H1 (cell line): Measurements from ENCODE around the gene A4GALT.
A peak's percentile ranks its signal among the peaks of the same experiment; 100 is the strongest.

ENCODE experiments used
- BRCA1 ChIP-seq: IDR thresholded peaks from 2 replicates; pipeline ENCODE4 v1.6.1; 2012; ENCODE audit warnings: low read depth, low read length, improper control_type of control experiment
- CTCF ChIP-seq, 3 experiments: IDR thresholded peaks; 1 replicate in 2 of 3; 2 replicates in 1 of 3; pipeline versions ENCODE4 v1.5.1 to v1.6.1; 2011; ENCODE audit warnings: low read length in 3 of 3, mild to moderate bottlenecking in 3 of 3, inconsistent platforms in 2 of 3, low read depth in 1 of 3, moderate library complexity in 1 of 3; ENCODE audit not compliant: insufficient read depth in 1 of 3; ENCODE audit errors: control extremely low read depth in 1 of 3
- MAX ChIP-seq: IDR thresholded peaks from 2 replicates; pipeline ENCODE4 v1.6.1; 2012; ENCODE audit warnings: inconsistent platforms
- POLR2A ChIP-seq, 2 experiments: IDR thresholded peaks; 1 replicate in 1 of 2; 2 replicates in 1 of 2; pipeline ENCODE4 v1.6.1; 2011; ENCODE audit warnings: low read depth in 2 of 2, low read length in 2 of 2, mild to moderate bottlenecking in 2 of 2; ENCODE audit errors: control extremely low read depth in 1 of 2
- POLR2AphosphoS5 ChIP-seq: IDR thresholded peaks from 2 replicates; pipeline ENCODE4 v1.6.1; 2011; ENCODE audit warnings: low read depth, low read length
- RNF2 ChIP-seq: fragments of 200-900, 300-1000 bp; sonication (generic); IDR thresholded peaks from 2 replicates; pipeline ENCODE4 v1.7.1; 2016; ENCODE audit warnings: borderline replicate concordance, low read depth, mild to moderate bottlenecking, antibody characterized with exemption, low read length; ENCODE audit not compliant: poor library complexity, severe bottlenecking; ENCODE audit errors: missing control alignments
- ZNF274 ChIP-seq: IDR thresholded peaks from 2 replicates; pipeline ENCODE4 v1.7.0; 2012; ENCODE audit warnings: low read length, borderline replicate concordance; ENCODE audit errors: extremely low read depth

GRCh38 chr22:42702675-42703074 is 18.0 kb downstream of the A4GALT start:
- TF ChIP-seq RNF2 (no peak), POLR2A (IDR thresholded peaks at IDR 0.05; ENCODE audit: control extremely low read depth in 1 of 2, low read depth in 2 of 2, low read length in 2 of 2) (no peak), BRCA1 (no peak), CTCF (IDR thresholded peaks at IDR 0.05; ENCODE audit: control extremely low read depth in 1 of 3, insufficient read depth in 1 of 3, low read depth in 1 of 3, low read length in 3 of 3) (peak; percentile 29 to 51 (median 35)), POLR2AphosphoS5 (no peak), MAX (no peak), ZNF274 (no peak)
